ENCODE results near the gene ACAD8. TPM values are rescaled to one million over a fixed set of nuclear protein-coding genes. Genes with fewer than 3 reads are reported as not detected.

Gene ACAD8
- total RNA-seq, 1 donor from 2014 or later = 8.2 TPM

DNA sequence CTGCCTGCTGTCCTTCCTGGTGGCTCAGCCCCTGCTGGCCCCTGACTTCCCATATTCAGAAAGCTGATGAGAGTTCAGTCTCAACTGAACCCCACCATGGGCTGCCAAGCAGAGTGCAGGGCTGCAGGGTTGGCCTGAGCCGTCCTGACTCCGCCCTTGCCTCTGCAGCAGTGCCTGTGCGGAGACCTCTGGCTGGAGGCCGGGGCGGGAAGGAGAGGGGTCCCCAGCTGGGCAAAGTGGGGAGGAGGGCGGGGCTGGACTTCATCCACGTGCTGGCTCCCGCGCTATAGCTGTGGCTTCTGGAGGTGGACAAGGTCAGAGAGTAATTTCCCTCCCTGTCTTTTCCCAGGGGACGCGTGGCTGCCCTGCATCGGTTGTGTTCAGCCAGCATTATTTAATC, 36.4 kb downstream of the ACAD8 start:
- no peak for DNase-seq (ENCODE audit: low spot score)

DNA sequence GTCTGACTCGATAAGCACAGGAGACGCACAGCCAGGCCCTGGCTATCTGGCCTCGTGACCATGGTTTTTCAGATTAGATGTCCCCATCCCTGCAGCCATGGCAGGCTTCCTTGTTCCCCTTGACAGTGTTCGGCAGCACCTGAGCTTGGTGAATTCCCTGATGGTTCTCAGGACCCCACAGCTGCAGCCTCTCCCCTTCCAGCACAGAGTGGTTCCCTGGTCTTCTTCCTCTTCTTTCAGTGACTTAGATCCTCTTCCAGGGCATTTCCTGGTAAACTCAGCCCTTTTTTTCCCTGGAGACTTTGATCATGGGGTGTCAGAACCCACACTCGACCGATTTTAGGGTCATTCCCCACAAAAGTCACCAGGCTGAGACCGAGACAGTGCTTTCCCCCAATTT, 37.3 kb downstream of the ACAD8 start:
- no peak for DNase-seq (ENCODE audit: low spot score)

DNA sequence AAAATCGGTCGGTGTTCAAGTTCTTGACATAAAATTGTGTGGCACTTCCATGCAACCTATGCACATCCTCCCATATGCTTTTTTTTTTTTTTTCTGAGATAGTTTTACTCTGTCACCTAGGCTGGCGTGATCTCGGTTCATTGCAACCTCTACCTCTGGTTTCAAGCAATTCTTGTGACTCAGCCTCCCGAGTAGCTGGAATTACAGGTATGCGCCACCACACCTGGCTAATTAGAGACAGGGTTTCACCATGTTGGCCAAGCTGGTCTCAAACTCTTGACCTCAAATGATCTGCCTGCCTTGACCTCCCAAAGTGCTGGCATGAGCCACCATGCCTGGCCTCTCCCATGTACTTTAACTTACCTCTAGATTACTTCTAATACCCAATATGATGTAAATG, 37.8 kb downstream of the ACAD8 start:
- DNase-seq (ENCODE audit: low spot score) = no peak

DNA sequence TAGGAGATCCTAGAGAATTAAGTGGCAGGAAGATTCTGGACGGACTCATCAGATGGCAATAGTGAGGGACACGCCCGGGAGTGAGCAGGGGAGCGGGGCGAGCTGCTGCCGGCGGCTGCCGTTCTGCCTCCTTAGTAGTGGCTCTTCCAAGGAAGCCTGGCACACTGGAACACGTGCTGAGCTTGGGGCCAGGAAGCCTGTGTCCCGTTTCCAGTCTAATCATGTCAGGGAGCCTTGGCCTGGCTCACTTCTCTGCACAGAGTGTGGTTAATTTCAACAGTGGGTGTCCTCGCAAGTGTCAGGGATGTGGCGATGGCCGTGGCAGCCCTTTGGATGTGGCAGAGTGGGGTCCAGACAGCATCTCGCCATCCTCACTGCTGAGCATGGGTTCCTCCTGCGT, 39.3 kb downstream of the ACAD8 start:
- DNase-seq (ENCODE audit: low spot score) = no peak

DNA sequence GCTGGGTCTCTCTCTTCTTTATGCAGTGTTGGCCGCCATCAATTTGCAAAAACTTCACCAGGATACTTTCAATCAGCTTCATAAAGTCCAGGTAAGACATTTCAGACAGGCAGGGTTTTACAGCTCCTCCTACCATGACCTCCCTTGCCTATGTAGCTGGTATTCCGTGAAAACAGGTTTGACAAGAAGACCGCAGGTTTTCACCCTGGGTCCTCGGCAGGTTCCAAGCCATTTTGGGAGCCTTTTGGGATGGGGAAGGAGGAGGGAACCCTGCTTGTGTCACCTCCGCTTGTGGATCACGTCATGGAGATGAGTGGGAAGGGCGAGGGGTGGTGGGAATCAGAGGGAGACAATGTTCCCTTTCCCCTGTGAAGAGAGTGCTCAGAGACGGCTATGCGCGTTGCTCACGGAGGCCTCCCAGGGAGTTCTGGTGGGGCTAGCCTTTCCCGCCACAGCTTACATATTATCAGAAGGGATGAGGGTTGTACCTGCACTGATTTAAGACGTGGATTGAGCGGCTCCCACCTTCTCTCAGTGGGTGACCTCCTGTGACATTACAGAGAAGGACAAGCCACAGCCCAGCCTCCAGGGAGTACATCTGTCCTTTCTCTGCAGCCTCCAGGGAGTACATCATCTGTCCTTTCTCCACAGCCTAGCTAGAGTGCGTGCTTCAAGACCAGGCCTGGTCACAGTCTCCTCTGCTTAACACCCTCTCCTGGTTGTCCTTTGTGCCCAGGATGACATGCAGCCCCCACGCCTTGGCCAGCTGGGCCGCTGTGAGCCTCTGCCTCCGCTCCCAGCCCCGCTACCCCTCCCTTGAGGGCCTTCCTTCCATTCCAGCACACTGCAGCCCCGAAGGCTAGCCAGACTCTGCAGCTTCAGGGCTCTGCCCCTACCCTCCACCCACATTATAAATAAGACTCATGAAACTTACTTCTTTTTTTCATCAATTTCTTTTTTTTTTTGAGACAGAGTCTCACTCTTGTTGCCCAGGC, 40.0 kb downstream of the ACAD8 start:
- no peak for DNase-seq (ENCODE audit: low spot score)

DNA sequence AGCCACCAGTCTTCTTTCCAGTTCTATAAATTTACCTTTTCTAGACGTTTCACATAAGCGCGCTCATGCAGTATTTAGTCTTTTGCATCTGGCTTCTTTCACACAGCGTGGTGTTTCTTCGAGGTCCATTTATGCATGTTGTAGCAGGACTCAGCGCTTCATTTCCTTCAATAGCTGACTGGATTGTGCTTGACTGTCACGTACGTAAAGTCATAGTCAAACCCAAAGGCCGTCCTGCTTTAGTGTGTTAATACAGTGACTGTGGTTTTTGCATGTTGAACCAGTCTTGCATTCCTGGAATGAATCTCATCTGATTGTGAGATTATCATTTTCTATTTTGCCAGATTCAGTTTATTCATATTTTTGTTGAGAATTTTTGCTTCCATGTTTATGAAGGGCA, 41.3 kb downstream of the ACAD8 start:
- no peak for DNase-seq (ENCODE audit: low spot score)

DNA sequence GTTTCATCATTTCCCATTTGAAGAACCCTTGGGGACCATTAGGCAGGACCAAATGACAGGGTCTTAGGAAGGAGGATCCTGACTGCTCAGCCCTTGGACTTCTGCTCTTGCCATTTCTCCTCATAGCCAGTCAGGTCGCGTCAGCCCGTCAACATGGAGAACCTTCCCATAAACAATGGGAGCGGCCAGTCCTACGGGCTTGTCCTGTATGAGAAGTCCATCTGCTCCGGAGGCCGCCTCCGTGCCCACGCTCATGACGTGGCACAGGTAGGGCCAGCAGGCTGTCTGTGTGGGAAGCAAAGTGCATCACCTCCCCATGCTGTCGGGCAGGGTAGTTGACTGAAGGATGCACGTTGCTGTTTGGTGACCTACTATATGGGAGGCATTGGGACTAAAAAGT, 58.9 kb downstream of the ACAD8 start:
- no peak for DNase-seq (ENCODE audit: low spot score)

DNA sequence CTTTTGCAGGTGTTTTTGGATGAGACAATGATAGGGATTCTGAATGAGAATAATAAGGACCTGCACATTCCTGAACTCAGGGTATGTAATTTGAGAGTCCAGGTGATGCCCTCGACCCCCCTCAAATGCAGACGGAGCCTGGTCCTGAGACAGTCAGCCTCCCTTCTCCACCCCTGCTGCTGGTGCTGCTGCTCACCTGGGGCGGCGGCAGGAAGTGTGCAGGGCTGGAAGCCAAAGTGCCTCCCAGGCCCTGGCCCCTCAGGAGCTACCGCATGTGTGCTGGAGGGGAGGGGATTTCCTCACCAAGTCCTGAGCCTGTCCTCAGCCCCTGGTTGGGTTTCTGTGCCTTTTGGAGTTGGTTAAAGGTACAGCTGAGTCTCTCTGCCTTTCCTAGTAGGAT, 59.4 kb downstream of the ACAD8 start:
- no peak for DNase-seq (ENCODE audit: low spot score)

DNA sequence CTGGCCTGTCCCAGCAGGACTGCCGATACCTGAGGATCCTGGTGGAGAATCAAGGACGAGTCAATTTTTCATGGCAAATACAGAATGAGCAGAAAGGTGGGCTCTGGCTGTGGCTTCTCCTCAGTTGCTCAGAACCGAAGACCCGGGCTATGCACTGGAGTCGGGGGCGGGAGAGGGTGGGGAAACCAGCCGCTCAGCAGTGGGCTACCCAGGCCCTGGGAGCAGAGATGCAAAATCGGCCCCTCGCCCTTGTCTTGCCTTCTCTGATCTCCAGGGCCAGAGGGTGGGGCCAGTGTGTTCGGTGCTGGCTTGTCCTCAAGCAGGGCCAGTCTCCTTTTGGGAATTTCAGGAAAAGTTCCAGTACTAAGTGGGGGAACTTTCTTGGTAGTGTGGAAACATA, 60.0 kb downstream of the ACAD8 start:
- DNase-seq (ENCODE audit: low spot score) = no peak

DNA sequence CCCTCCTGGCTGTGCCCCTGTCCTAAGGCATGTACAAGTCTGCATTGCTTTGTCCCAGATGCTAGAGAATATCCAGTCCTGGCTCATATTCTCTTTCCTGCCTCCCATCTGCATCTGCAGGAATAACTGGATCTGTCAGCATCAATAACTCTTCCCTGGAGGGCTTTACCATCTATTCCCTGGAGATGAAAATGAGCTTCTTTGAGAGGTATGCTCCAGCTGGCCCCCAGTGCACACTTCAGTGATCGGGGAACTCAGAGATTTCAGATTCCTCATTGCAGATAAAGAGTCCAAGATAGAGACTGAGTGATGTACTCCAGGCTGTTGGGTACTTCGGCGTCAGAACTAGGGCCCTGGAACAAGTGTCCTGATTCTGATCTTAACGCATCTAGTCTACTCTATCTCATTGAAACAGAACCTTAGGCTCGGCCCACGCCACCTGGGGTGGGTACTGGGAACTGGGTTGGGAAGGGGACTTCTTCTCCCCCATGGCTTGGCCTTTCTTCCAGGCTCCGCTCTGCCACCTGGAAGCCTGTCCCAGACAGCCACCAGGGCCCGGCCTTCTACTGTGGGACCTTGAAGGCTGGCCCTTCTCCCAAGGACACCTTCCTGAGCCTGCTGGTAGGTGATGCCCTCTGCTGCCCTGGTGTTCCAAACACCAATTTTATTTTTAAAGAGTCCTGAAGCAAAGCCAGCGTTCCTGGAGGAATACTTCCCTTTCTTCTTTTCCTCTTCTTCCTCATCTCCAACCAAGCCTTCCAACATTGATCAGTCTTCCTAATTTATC, 60.6 kb downstream of the ACAD8 start:
- no peak for DNase-seq (ENCODE audit: low spot score)

Other genes starting within 250 kb of the ACAD8 start
- 156 TPM for gene JAM3, start 184.5 kb upstream of the ACAD8 start, total RNA-seq (ENCODE audit: insufficient read depth, low replicate concordance)
- 16.6 TPM for gene NCAPD3, start 29.6 kb upstream of the ACAD8 start, total RNA-seq (ENCODE audit: insufficient read depth, low replicate concordance)
- gene VPS26B, start 28.9 kb upstream of the ACAD8 start, total RNA-seq (ENCODE audit: insufficient read depth, low replicate concordance) = 16.1 TPM
- gene THYN1, start 216 bp upstream of the ACAD8 start, total RNA-seq (ENCODE audit: insufficient read depth, low replicate concordance) = 40.2 TPM
- gene GLB1L3, start 22.8 kb downstream of the ACAD8 start, total RNA-seq (ENCODE audit: insufficient read depth, low replicate concordance) = 2.2 TPM
- gene GLB1L2, start 78.4 kb downstream of the ACAD8 start, total RNA-seq (ENCODE audit: insufficient read depth, low replicate concordance) = 32.3 TPM
- 2.4 TPM for gene B3GAT1, start 158.7 kb downstream of the ACAD8 start, total RNA-seq (ENCODE audit: insufficient read depth, low replicate concordance)

Data from umbilical cord (tissue), 2 donors.